Keratinocyte (primary cell): Measurements from ENCODE around the gene SIDT1. TPM values are rescaled to one million over a fixed set of nuclear protein-coding genes. Genes with fewer than 3 reads are reported as not detected.

Source experiments
- DNase-seq: peaks from one replicate; pipeline ENCODE4 v3.0.0-alpha.2; 2011; ENCODE audit warnings: low read depth, missing footprints, low spot score
- FAIRE-seq: peaks from 2 replicates; lab custom pipeline; 2011; peaks lifted over from hg19 to GRCh38; lab: Jason Lieb, UNC
- H2AFZ ChIP-seq: 2 replicates; pipeline ENCODE4 v1.6.0; 2012; ENCODE audit warnings: low read length, control low read depth, inconsistent platforms; ENCODE audit not compliant: control insufficient read depth
- H3K27ac ChIP-seq: 2 replicates; pipeline ENCODE4 v1.5.1; 2011; ENCODE audit warnings: low read length; ENCODE audit not compliant: control insufficient read depth, insufficient read depth
- H3K27me3 ChIP-seq: 3 replicates; pipeline ENCODE4 v1.6.0; 2011; ENCODE audit warnings: low read length; ENCODE audit not compliant: control insufficient read depth, insufficient read depth; ENCODE audit errors: extremely low read depth
- H3K36me3 ChIP-seq, 2 experiments: 2 replicates in 1 of 2; 3 replicates in 1 of 2; pipeline ENCODE4 v1.5.1; 2011; ENCODE audit warnings: low read length in 2 of 2, mild to moderate bottlenecking in 1 of 2; ENCODE audit not compliant: control insufficient read depth in 2 of 2, insufficient read depth in 2 of 2; ENCODE audit errors: extremely low read depth in 1 of 2
- H3K4me1 ChIP-seq: 3 replicates; pipeline ENCODE4 v1.5.1; 2011; ENCODE audit warnings: low read length; ENCODE audit not compliant: control insufficient read depth, insufficient read depth; ENCODE audit errors: extremely low read depth
- H3K4me2 ChIP-seq: 3 replicates; pipeline ENCODE4 v1.6.0; 2011; ENCODE audit warnings: low read depth, low read length; ENCODE audit not compliant: control insufficient read depth, insufficient read depth; ENCODE audit errors: extremely low read depth
- H3K4me3 ChIP-seq, 3 experiments: fragments of 200-600 bp in 1 of 3; sonication (generic) in 1 of 3; 2 replicates in 2 of 3; 3 replicates in 1 of 3; pipeline ENCODE4 v1.5.1; 2011 to 2016; ENCODE audit warnings: low read length in 3 of 3, mild to moderate bottlenecking in 3 of 3, control low read depth in 2 of 3, inconsistent platforms in 1 of 3, low read depth in 1 of 3, mixed read lengths in 1 of 3, mixed run types in 1 of 3, moderate library complexity in 1 of 3; ENCODE audit not compliant: control insufficient read depth in 2 of 3, insufficient read depth in 2 of 3; ENCODE audit errors: extremely low read depth in 1 of 3
- H3K79me2 ChIP-seq: 2 replicates; pipeline ENCODE4 v1.6.0; 2012; ENCODE audit warnings: low read length; ENCODE audit not compliant: control insufficient read depth, insufficient read depth
- H3K9ac ChIP-seq: 3 replicates; pipeline ENCODE4 v1.6.0; 2011; ENCODE audit warnings: low read length; ENCODE audit not compliant: control insufficient read depth, insufficient read depth; ENCODE audit errors: extremely low read depth
- H3K9me1 ChIP-seq: 3 replicates; pipeline ENCODE4 v1.6.0; 2011; ENCODE audit warnings: low read length; ENCODE audit not compliant: control insufficient read depth, insufficient read depth; ENCODE audit errors: extremely low read depth
- H3K9me3 ChIP-seq: 2 replicates; pipeline ENCODE4 v1.5.1; 2012; ENCODE audit warnings: low read depth, low read length; ENCODE audit not compliant: control insufficient read depth
- H4K20me1 ChIP-seq: 3 replicates; pipeline ENCODE4 v1.6.0; 2011; ENCODE audit warnings: low read length; ENCODE audit not compliant: control insufficient read depth, insufficient read depth; ENCODE audit errors: extremely low read depth
- EZH2 ChIP-seq: IDR thresholded peaks from one replicate; pipeline ENCODE4 v1.6.1; 2012; ENCODE audit warnings: inconsistent platforms, mild to moderate bottlenecking, low read length, moderate library complexity
- dilution Hi-C: fragments of 300-500 bp; cut with MboI; formaldehyde crosslinking; loops from one replicate; pipeline ENCODE4 v1.7.0; 2020; ENCODE audit warnings: low sequenced_read_pairs; ENCODE audit not compliant: extremely low pct_ligation_motif_present
- polyA plus RNA-seq, 5 experiments: library from polyadenylated mRNA; depleted of rRNA in 3 of 5; stranded (reverse) in 3 of 5; stranded (forward) in 1 of 5; unstranded in 1 of 5; fragments of >200 nt; gene quantifications; 1 replicate in 1 of 5; 2 replicates in 3 of 5; 3 replicates in 1 of 5; pipeline versions ENCODE4 v1.2.1 to v1.2.3, GENCODE V29; 2011 to 2012; ENCODE audit warnings: missing spikeins in 2 of 5, low read depth in 1 of 5, low replicate concordance in 1 of 5
- TF ChIP-seq, protein P1 (sequence below), 3 experiments: IDR thresholded peaks in 1 of 3; conservative IDR thresholded peaks in 1 of 3; optimal IDR thresholded peaks in 1 of 3; 2 replicates in 2 of 3; 3 replicates in 1 of 3; pipeline versions ENCODE3 to v1.5.1; 2011; ENCODE audit warnings: low read length in 3 of 3, mild to moderate bottlenecking in 3 of 3, moderate library complexity in 2 of 3, control low read depth in 1 of 3, inconsistent platforms in 1 of 3; ENCODE audit not compliant: insufficient read depth in 2 of 3; ENCODE audit errors: extremely low read depth in 1 of 3

Gene SIDT1
- polyA plus RNA-seq, 1 donor (not counting 4 experiments of a cell fraction or from before 2014, with no cell fraction given), result 0.12 TPM

DNA sequence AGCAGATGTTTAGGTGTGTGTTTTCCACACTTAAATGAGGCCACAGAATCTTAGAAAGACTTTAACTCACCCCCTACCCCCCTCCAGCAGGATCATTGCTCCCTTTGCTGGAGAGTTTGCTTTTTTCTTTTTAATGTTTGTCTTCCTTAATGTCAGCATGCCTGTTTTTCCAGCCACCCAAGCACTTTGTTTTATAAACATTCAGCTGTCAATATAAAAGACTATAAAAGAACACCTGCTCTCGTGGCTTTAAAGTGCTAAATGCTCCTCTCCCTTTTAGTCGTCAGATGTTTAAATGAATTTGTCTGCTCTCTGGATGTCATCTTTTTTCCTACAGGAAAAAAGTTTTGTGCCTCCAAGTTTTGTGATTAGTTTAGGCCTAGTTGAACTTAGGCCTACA, 61.7 kb downstream of the SIDT1 start:
- no peak overlapping the region for H3K27ac ChIP-seq
- no peaks in the 10 kb centered on the region for H3K9me3 ChIP-seq
- H3K4me1 ChIP-seq, result no peaks in the 10 kb centered on the region
- H3K9ac ChIP-seq, result no peak overlapping the region
- no peaks in the 10 kb centered on the region for H3K27me3 ChIP-seq
- FAIRE-seq (no peak), DNase-seq (no peak)
- dilution Hi-C loops, result no loop called here
- no peaks in the 10 kb centered on the region for H4K20me1 ChIP-seq
- no peak overlapping the region for H2AFZ ChIP-seq
- H3K9me1 ChIP-seq, result no peaks in the 10 kb centered on the region
- TF ChIP-seq, protein P1, sequence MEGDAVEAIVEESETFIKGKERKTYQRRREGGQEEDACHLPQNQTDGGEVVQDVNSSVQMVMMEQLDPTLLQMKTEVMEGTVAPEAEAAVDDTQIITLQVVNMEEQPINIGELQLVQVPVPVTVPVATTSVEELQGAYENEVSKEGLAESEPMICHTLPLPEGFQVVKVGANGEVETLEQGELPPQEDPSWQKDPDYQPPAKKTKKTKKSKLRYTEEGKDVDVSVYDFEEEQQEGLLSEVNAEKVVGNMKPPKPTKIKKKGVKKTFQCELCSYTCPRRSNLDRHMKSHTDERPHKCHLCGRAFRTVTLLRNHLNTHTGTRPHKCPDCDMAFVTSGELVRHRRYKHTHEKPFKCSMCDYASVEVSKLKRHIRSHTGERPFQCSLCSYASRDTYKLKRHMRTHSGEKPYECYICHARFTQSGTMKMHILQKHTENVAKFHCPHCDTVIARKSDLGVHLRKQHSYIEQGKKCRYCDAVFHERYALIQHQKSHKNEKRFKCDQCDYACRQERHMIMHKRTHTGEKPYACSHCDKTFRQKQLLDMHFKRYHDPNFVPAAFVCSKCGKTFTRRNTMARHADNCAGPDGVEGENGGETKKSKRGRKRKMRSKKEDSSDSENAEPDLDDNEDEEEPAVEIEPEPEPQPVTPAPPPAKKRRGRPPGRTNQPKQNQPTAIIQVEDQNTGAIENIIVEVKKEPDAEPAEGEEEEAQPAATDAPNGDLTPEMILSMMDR (optimal IDR thresholded peaks at IDR 0.05 in 1 of 3, IDR thresholded peaks at IDR 0.05 in 1 of 3, conservative IDR thresholded peaks at IDR 0.05 in 1 of 3; ENCODE audit: extremely low read depth in 1 of 3, insufficient read depth in 2 of 3, low read length in 3 of 3), result no peak
- TF ChIP-seq EZH2, result no peak
- no peak overlapping the region for H3K4me3 ChIP-seq
- H3K79me2 ChIP-seq, result no peaks in the 10 kb centered on the region
- no peak overlapping the region for H3K4me2 ChIP-seq
- no peaks in the 10 kb centered on the region for H3K36me3 ChIP-seq

DNA sequence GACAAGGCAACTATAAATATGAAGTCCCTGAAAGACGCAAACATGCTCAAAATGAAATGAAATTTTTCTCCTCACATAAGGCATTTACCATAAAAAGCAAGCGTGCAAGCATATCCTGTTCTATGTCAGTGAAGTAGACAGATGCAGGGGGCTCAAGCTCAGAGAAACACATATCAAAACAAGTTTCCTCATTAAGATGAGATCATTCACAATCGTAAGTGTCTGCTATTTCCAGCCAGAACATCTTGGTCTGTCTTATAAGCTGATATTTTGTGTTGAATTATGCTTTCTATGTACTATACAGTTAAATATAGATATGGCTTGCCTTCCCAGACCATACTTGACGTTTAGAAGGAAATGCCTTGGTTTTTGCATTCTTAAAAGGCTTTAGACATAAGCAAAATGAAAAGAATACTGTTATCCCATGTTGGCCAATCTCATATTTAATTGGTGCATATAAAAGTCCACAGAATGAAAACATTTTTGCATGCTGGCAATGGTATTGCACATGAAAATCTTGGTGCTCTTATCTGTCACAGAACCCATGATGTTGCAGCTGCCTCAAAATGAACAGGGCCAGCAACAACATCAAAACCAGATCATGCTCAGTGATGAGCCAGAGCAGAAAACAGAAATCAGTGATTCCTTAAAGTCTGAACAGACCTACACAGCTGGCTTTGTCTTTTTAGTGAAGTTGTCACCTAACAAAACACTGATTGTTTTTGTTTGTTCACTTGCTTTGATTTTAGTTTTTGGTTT, 65.4 kb downstream of the SIDT1 start:
- FAIRE-seq, result no peak
- Histone ChIP-seq H3K36me3 (no peaks in the 10 kb centered on the region), H2AFZ (no peak overlapping the region), H3K27ac (no peak overlapping the region), H3K79me2 (no peaks in the 10 kb centered on the region), H3K4me1 (no peaks in the 10 kb centered on the region), H3K4me3 (no peak overlapping the region), H3K4me2 (no peak overlapping the region), H4K20me1 (no peaks in the 10 kb centered on the region), H3K9me1 (no peaks in the 10 kb centered on the region), H3K27me3 (peaks cover under 1% of the 10 kb centered on the region), H3K9me3 (no peaks in the 10 kb centered on the region), H3K9ac (no peak overlapping the region)
- dilution Hi-C loops, result no loop called here
- TF ChIP-seq, protein P1 (optimal IDR thresholded peaks at IDR 0.05 in 1 of 3, IDR thresholded peaks at IDR 0.05 in 1 of 3, conservative IDR thresholded peaks at IDR 0.05 in 1 of 3; ENCODE audit: extremely low read depth in 1 of 3, insufficient read depth in 2 of 3, low read length in 3 of 3), result no peak
- no peak for TF ChIP-seq EZH2
- DNase-seq, result no peak
